ENCODE data around the gene GUK1. TPM values are rescaled to one million over a fixed set of nuclear protein-coding genes. Genes with fewer than 3 reads are reported as not detected.

GUK1 gene
- total RNA-seq, 1 experiment from 2014 or later: 996 TPM

- intact Hi-C loops (cut with micrococcal nuclease): no loop called here
- no peak overlapping the region for H3K27ac ChIP-seq (ENCODE audit: low read length)
- no peaks in the 10 kb centered on the region for H3K9me2 ChIP-seq (replicated peaks; ENCODE audit: low read length)
- no peak overlapping the region for H2AFZ ChIP-seq (ENCODE audit: low read length)
- no peak overlapping the region for H3K9ac ChIP-seq (ENCODE audit: low read length)
- H3K4me3 ChIP-seq (ENCODE audit: low read length): no peak overlapping the region
- no peak for TF ChIP-seq CTCF (conservative IDR thresholded peaks at IDR 0.05; ENCODE audit: low read depth, low read length)
- no peak for TF ChIP-seq EZH2 (IDR thresholded peaks at IDR 0.05; ENCODE audit: low read length, unreplicated experiment)
- no peak for TF ChIP-seq EZH2phosphoT487 (IDR thresholded peaks at IDR 0.05; ENCODE audit: borderline replicate concordance, low read length)
- H3K4me2 ChIP-seq (ENCODE audit: low read length): no peak overlapping the region
- no peaks in the 10 kb centered on the region for H4K20me1 ChIP-seq (ENCODE audit: low read length)
- no peaks in the 10 kb centered on the region for H3K36me3 ChIP-seq (ENCODE audit: low read depth, low read length)
- no TSS peak for BruUV-seq (replicated peaks)
- H3F3A ChIP-seq (ENCODE audit: low read length, unreplicated experiment): no peaks in the 10 kb centered on the region
- H3K9me3 ChIP-seq (ENCODE audit: low read length): no peaks in the 10 kb centered on the region
- ChIA-PET POLR2A (ENCODE audit: unreplicated experiment) (no interaction called here), CTCF (no interaction called here)
- no peaks in the 10 kb centered on the region for H3K27me3 ChIP-seq (ENCODE audit: low read length)
- H3K79me2 ChIP-seq (ENCODE audit: low read length): no peaks in the 10 kb centered on the region
- DNase-seq: no peak
- no peaks in the 10 kb centered on the region for H3K4me1 ChIP-seq (ENCODE audit: insufficient read depth, low read length)
- no peak for ATAC-seq
Observed at GRCh38 chr1:228155596-228156514, 15.8 kb downstream of the GUK1 start.

- H3F3A ChIP-seq (ENCODE audit: low read length, unreplicated experiment): no peaks in the 10 kb centered on the region
- H3K9me2 ChIP-seq (replicated peaks; ENCODE audit: low read length): no peaks in the 10 kb centered on the region
- ATAC-seq: no peak
- no peaks in the 10 kb centered on the region for H3K79me2 ChIP-seq (ENCODE audit: low read length)
- no peaks in the 10 kb centered on the region for H3K36me3 ChIP-seq (ENCODE audit: low read depth, low read length)
- DNase-seq: no peak
- no peak for TF ChIP-seq EZH2 (IDR thresholded peaks at IDR 0.05; ENCODE audit: low read length, unreplicated experiment)
- no peak for TF ChIP-seq EZH2phosphoT487 (IDR thresholded peaks at IDR 0.05; ENCODE audit: borderline replicate concordance, low read length)
- TF ChIP-seq CTCF (conservative IDR thresholded peaks at IDR 0.05; ENCODE audit: low read depth, low read length): no peak
- CTCF ChIA-PET: no interaction called here
- no peaks in the 10 kb centered on the region for H4K20me1 ChIP-seq (ENCODE audit: low read length)
- no peak overlapping the region for H3K27ac ChIP-seq (ENCODE audit: low read length)
- no peak overlapping the region for H2AFZ ChIP-seq (ENCODE audit: low read length)
- intact Hi-C loops (cut with micrococcal nuclease): no loop called here
- POLR2A ChIA-PET (ENCODE audit: unreplicated experiment): no interaction called here
- no peak overlapping the region for H3K4me2 ChIP-seq (ENCODE audit: low read length)
- no TSS peak for BruUV-seq (replicated peaks)
- no peak overlapping the region for H3K4me3 ChIP-seq (ENCODE audit: low read length)
- H3K27me3 ChIP-seq (ENCODE audit: low read length): no peaks in the 10 kb centered on the region
- no peaks in the 10 kb centered on the region for H3K4me1 ChIP-seq (ENCODE audit: insufficient read depth, low read length)
- no peak overlapping the region for H3K9ac ChIP-seq (ENCODE audit: low read length)
- no peaks in the 10 kb centered on the region for H3K9me3 ChIP-seq (ENCODE audit: low read length)
Observed at GRCh38 chr1:228156515-228156881, 16.4 kb downstream of the GUK1 start.

All from PC-3 (cell line).